BE2C (cell line): Measurements from ENCODE around the gene SRGAP1.
"Not testable (repeated sequence)": the region's sequence is repeated elsewhere in the genome, so short reads cannot be mapped to it uniquely, and the experiment has no call there.

Experiments used
- DNase-seq: peaks from one replicate; pipeline ENCODE4 v3.0.0-alpha.2; 2020
- H3K27me3 ChIP-seq: fragments of 250-450 bp; sonication (Bioruptor Pico); 2 replicates; pipeline ENCODE4 v1.5.1; 2020; ENCODE audit warnings: mild to moderate bottlenecking
- H3K36me3 ChIP-seq: fragments of 250-450 bp; sonication (Bioruptor Pico); 2 replicates; pipeline ENCODE4 v1.5.1; 2020; ENCODE audit warnings: mild to moderate bottlenecking
- H3K4me1 ChIP-seq: fragments of 250-450 bp; sonication (Bioruptor Pico); 2 replicates; pipeline ENCODE4 v1.5.1; 2020
- H3K4me3 ChIP-seq: 2 replicates; pipeline ENCODE4 v1.5.1; 2011; ENCODE audit warnings: low read depth, low read length
- H3K9me3 ChIP-seq: fragments of 250-450 bp; sonication (Bioruptor Pico); 2 replicates; pipeline ENCODE4 v1.5.1; 2020
- CTCF ChIP-seq: IDR thresholded peaks from 2 replicates; pipeline ENCODE4 v1.5.1; 2012; ENCODE audit warnings: mild to moderate bottlenecking, low read depth, low read length

SRGAP1 gene

GRCh38 chr12:63876980-63877379 is 32.5 kb downstream of the SRGAP1 start:
- H3K9me3 ChIP-seq, result no peaks in the 10 kb centered on the region
- no peaks in the 10 kb centered on the region for H3K27me3 ChIP-seq
- DNase-seq, result no peak
- TF ChIP-seq CTCF, result no peak
- no peaks in the 10 kb centered on the region for H3K36me3 ChIP-seq
- H3K4me1 ChIP-seq, result peaks cover 28% of the 10 kb centered on the region
- no peak overlapping the region for H3K4me3 ChIP-seq

GRCh38 chr12:63877693-63878092 is 33.2 kb downstream of the SRGAP1 start:
- H3K9me3 ChIP-seq, result no peaks in the 10 kb centered on the region

GRCh38 chr12:63880235-63880634 is 35.7 kb downstream of the SRGAP1 start:
- H3K36me3 ChIP-seq, H3K4me3 ChIP-seq, H3K27me3 ChIP-seq, H3K9me3 ChIP-seq, DNase-seq: not testable (repeated sequence)
- H3K4me1 ChIP-seq, result peaks cover 30% of the 10 kb centered on the region

More at GRCh38 chr12:63877693-63878092, 33.2 kb downstream of the SRGAP1 start:
- H3K4me3 ChIP-seq, result no peak overlapping the region
- no peak for TF ChIP-seq CTCF
- H3K27me3 ChIP-seq, result no peaks in the 10 kb centered on the region
- no peaks in the 10 kb centered on the region for H3K36me3 ChIP-seq
- no peak for DNase-seq
- peaks cover 28% of the 10 kb centered on the region for H3K4me1 ChIP-seq

- TF ChIP-seq CTCF, result no peak
- H3K9me3 ChIP-seq, result no peaks in the 10 kb centered on the region
- H3K4me3 ChIP-seq, result no peak overlapping the region
Measured at GRCh38 chr12:63880742-63881263, 36.3 kb downstream of the SRGAP1 start.

GRCh38 chr12:63882844-63883243 is 38.3 kb downstream of the SRGAP1 start:
- Histone ChIP-seq H3K27me3 (no peaks in the 10 kb centered on the region), H3K4me3 (no peak overlapping the region), H3K4me1 (peaks cover 16% of the 10 kb centered on the region), H3K9me3 (no peaks in the 10 kb centered on the region), H3K36me3 (peaks cover 3% of the 10 kb centered on the region; the same call in 1 of the 2 replicates)
- peak; percentile 80 for DNase-seq
- TF ChIP-seq CTCF, result no peak

More at GRCh38 chr12:63880742-63881263, 36.3 kb downstream of the SRGAP1 start:
- H3K27me3 ChIP-seq, result no peaks in the 10 kb centered on the region
- no peak for DNase-seq
- peaks cover 3% of the 10 kb centered on the region; the same call in 1 of the 2 replicates for H3K36me3 ChIP-seq
- peaks cover 26% of the 10 kb centered on the region for H3K4me1 ChIP-seq

- Histone ChIP-seq H3K4me1 (peaks cover 6% of the 10 kb centered on the region; the same call in 1 of the 2 replicates), H3K36me3 (peaks cover 3% of the 10 kb centered on the region; the same call in 1 of the 2 replicates), H3K9me3 (no peaks in the 10 kb centered on the region), H3K27me3 (no peaks in the 10 kb centered on the region), H3K4me3 (no peak overlapping the region)
- no peak for DNase-seq
- TF ChIP-seq CTCF, result no peak
Measured at GRCh38 chr12:63885401-63885800, 40.9 kb downstream of the SRGAP1 start.
